Activated CD4-positive, alpha-beta T cell treated with anti-CD3 and anti-CD28 coated beads for 1 hour (primary cell): ENCODE measurements around the gene MATN3.
"Not testable (repeated sequence)": the region's sequence is repeated elsewhere in the genome, so short reads cannot be mapped to it uniquely, and the experiment has no call there.

Experiments
- DNase-seq: peaks from one replicate; pipeline ENCODE4 v3.0.0-alpha.2; 2020

Gene MATN3

GRCh38 chr2:20012282-20013125 is at the start of gene MATN3:
TSS of gene MATN3 (minus strand) at chr2:20012668. CDS start at chr2:20012631, 37 bp downstream.
- no peak for DNase-seq

- no peak for DNase-seq
Measured at GRCh38 chr2:20061940-20062339, 49.5 kb upstream of the MATN3 start.

- no peak for DNase-seq
Measured at GRCh38 chr2:20061476-20061875, 49.0 kb upstream of the MATN3 start.

GRCh38 chr2:20060106-20060505 is 47.6 kb upstream of the MATN3 start:
- DNase-seq = no peak

- no peak for DNase-seq
Measured at GRCh38 chr2:20057268-20057667, 44.8 kb upstream of the MATN3 start.

GRCh38 chr2:20054931-20055330 is 42.5 kb upstream of the MATN3 start:
- no peak for DNase-seq

GRCh38 chr2:20054119-20054518 is 41.7 kb upstream of the MATN3 start:
- no peak for DNase-seq

GRCh38 chr2:20052861-20053281 is 40.4 kb upstream of the MATN3 start:
- no peak for DNase-seq

- DNase-seq = no peak
Measured at GRCh38 chr2:20052229-20052851, 39.9 kb upstream of the MATN3 start.

- peak; percentile 97 for DNase-seq
Measured at GRCh38 chr2:20051532-20052228, 39.2 kb upstream of the MATN3 start, which contains the start of gene LAPTM4A. TSS of gene LAPTM4A (minus strand) at chr2:20051628. CDS start at chr2:20051520, 108 bp downstream.

- no peak for DNase-seq
Measured at GRCh38 chr2:20050646-20051531, 38.4 kb upstream of the MATN3 start.

GRCh38 chr2:20050104-20050645 is 37.7 kb upstream of the MATN3 start:
- no peak for DNase-seq

GRCh38 chr2:20049637-20050036 is 37.2 kb upstream of the MATN3 start:
- DNase-seq = no peak

- DNase-seq = no peak
Measured at GRCh38 chr2:20048488-20049448, 36.3 kb upstream of the MATN3 start.

GRCh38 chr2:20045712-20046292 is 33.3 kb upstream of the MATN3 start:
- not testable (repeated sequence) for DNase-seq

GRCh38 chr2:20044778-20045177 is 32.3 kb upstream of the MATN3 start:
- DNase-seq = no peak

GRCh38 chr2:20042531-20042930 is 30.1 kb upstream of the MATN3 start:
- DNase-seq = no peak

- DNase-seq = no peak
Measured at GRCh38 chr2:20040489-20041172, 28.2 kb upstream of the MATN3 start.

- no peak for DNase-seq
Measured at GRCh38 chr2:20037660-20038059, 25.2 kb upstream of the MATN3 start.
